ENCODE data around the gene KNDC1.

- TF ChIP-seq CTCF (IDR thresholded peaks at IDR 0.05; ENCODE audit: low read depth, low read length): no peak
- TF ChIP-seq EZH2phosphoT487 (IDR thresholded peaks at IDR 0.05; ENCODE audit: low read depth): no peak
Observed at GRCh38 chr10:133140417-133141143, 19.4 kb upstream of the KNDC1 start.
